GM12878 (cell line): ENCODE results near the gene ACE2. TPM values are rescaled to one million over a fixed set of nuclear protein-coding genes. Genes with fewer than 3 reads are reported as not detected.

Experiments
- ATAC-seq: fragments of 200-7000 bp; cut with Tn5 transposase; 3 replicates; pipeline ENCODE4 v1.9.1; 2020; ENCODE audit warnings: mild to moderate bottlenecking, moderate library complexity
- BruUV-seq: library from RNA; stranded (reverse); fragments of 400-500 nt; replicated peaks from 2 replicates; lab custom pipeline; 2021; lab: Mats Ljungman, UMichigan
- CTCF ChIA-PET: fragments of 300-600 bp; sonication (Branson Sonifier 250); formaldehyde crosslinking; extraction: SDS; loops from one replicate; lab custom pipeline; 2021; ENCODE audit warnings: inconsistent platforms; lab: Yijun Ruan, JAX
- POLR2A ChIA-PET: fragments of 350-600 bp; formaldehyde crosslinking; extraction: SDS; loops from one replicate; lab custom pipeline; 2021; ENCODE audit warnings: inconsistent platforms; lab: Charles Lee
- RAD21 ChIA-PET: fragments of 300-600 bp; sonication (Branson Sonifier 250); formaldehyde crosslinking; loops from one replicate; lab custom pipeline; 2023; ENCODE audit warnings: antibody characterized with exemption; ENCODE audit not compliant: unreplicated experiment; lab: Charles Lee
- SMC1A ChIA-PET: fragments of 300-600 bp; sonication (Branson Sonifier 250); formaldehyde crosslinking; loops from one replicate; lab custom pipeline; 2023; ENCODE audit not compliant: unreplicated experiment, uncharacterized antibody; lab: Charles Lee
- DNase-seq: peaks from one replicate; pipeline ENCODE4 v3.0.0-alpha.2; 2011; ENCODE audit warnings: low read depth, low spot score
- FAIRE-seq: peaks from 3 replicates; lab custom pipeline; 2011; peaks lifted over from hg19 to GRCh38; lab: Jason Lieb, UNC
- H2AFZ ChIP-seq: 2 replicates; pipeline ENCODE4 v1.6.0; 2011; ENCODE audit warnings: low read depth, low read length, control low read depth; ENCODE audit not compliant: control insufficient read depth
- H3K27ac ChIP-seq: 2 replicates; pipeline ENCODE4 v1.5.1; 2011; ENCODE audit warnings: control low read depth; ENCODE audit not compliant: control insufficient read depth, insufficient read depth
- H3K27me3 ChIP-seq, 2 experiments: replicated peaks in 1 of 2; 2 replicates each; pipeline versions ENCODE4 v1.6.0 to v1.6.1; 2011; ENCODE audit warnings: low read length in 1 of 2; ENCODE audit not compliant: control insufficient read depth in 2 of 2, insufficient read depth in 2 of 2
- H3K36me3 ChIP-seq, 2 experiments: 2 replicates each; pipeline ENCODE4 v1.5.1; 2011; ENCODE audit warnings: low read length in 1 of 2; ENCODE audit not compliant: control insufficient read depth in 2 of 2, insufficient read depth in 2 of 2
- H3K4me1 ChIP-seq: 2 replicates; pipeline ENCODE4 v1.6.1; 2011; ENCODE audit warnings: mild to moderate bottlenecking, low read length, moderate library complexity, mixed read lengths; ENCODE audit not compliant: control insufficient read depth, insufficient read depth
- H3K4me2 ChIP-seq: 2 replicates; pipeline ENCODE4 v1.6.0; 2011; ENCODE audit warnings: control low read depth; ENCODE audit not compliant: control insufficient read depth, insufficient read depth
- H3K4me3 ChIP-seq: fragments of 200-600 bp; sonication (generic); 2 replicates; pipeline ENCODE4 v1.5.1; 2016
- H3K79me2 ChIP-seq: 2 replicates; pipeline ENCODE4 v1.6.0; 2011; ENCODE audit warnings: low read length; ENCODE audit not compliant: control insufficient read depth, insufficient read depth
- H3K9ac ChIP-seq: 2 replicates; pipeline ENCODE4 v1.8.0; 2011; ENCODE audit warnings: low read length, control low read depth, mixed read lengths; ENCODE audit not compliant: control insufficient read depth, insufficient read depth
- H3K9me3 ChIP-seq: replicated peaks from 3 replicates; pipeline ENCODE4 v1.5.1; 2011; ENCODE audit warnings: mild to moderate bottlenecking, low read length; ENCODE audit not compliant: control insufficient read depth, insufficient read depth
- H4K20me1 ChIP-seq: 2 replicates; pipeline ENCODE4 v1.6.0; 2011; ENCODE audit not compliant: control insufficient read depth, insufficient read depth
- CHD4 ChIP-seq: fragments of 200-600 bp; sonication (generic); IDR thresholded peaks from 2 replicates; pipeline ENCODE4 v1.6.1; 2016; ENCODE audit warnings: mild to moderate bottlenecking
- MEF2A ChIP-seq: IDR thresholded peaks from 2 replicates; pipeline ENCODE4 v1.6.1; 2011; ENCODE audit warnings: low read depth, mild to moderate bottlenecking, low read length, moderate library complexity; ENCODE audit not compliant: insufficient read depth
- WGBS: methylation state at CpG from one replicate; pipeline ENCODE4 v1.1.6; 2016; ENCODE audit warnings: low lambda C conversion rate; ENCODE audit not compliant: insufficient replicate concordance, insufficient coverage; ENCODE audit errors: missing lambda C conversion rate; 5-methylcytosine and 5-hydroxymethylcytosine counted together
- in situ Hi-C: fragments of 300-500 bp; cut with MboI; formaldehyde crosslinking; loops from 9 replicates; pipeline ENCODE4 v1.14.3; 2018; ENCODE audit warnings: mixed read lengths
- intact Hi-C: fragments of 100-400 bp; cut with micrococcal nuclease; formaldehyde crosslinking; loops from one replicate; pipeline ENCODE4 v1.14.2; 2022; ENCODE audit not compliant: unreplicated experiment
- polyA plus RNA-seq, 11 experiments: library from polyadenylated mRNA; depleted of rRNA in 4 of 11; unstranded in 6 of 11; stranded (reverse) in 5 of 11; fragments of >200 nt; fragmentation: Nextera tagmentation in 4 of 11; fragmentation: Illumina TruSeq in 1 of 11; extraction: Ambion mirVana in 4 of 11; extraction: Trizol in 1 of 11; gene quantifications; 1 replicate in 1 of 11; 2 replicates in 10 of 11; pipeline versions ENCODE4 v1.2.1 to v1.2.3, GENCODE V29; 2011 to 2016; ENCODE audit warnings: inconsistent platforms in 2 of 11, missing spikeins in 2 of 11, low read depth in 1 of 11
- total RNA-seq, 4 experiments: library from RNA; depleted of rRNA in 3 of 4; stranded (reverse); fragments of >200 nt in 3 of 4; fragmentation: Illumina TruSeq in 1 of 4; extraction: Trizol in 1 of 4; gene quantifications; 2 replicates each; pipeline versions ENCODE4 v1.2.1 to v1.2.3, GENCODE V29; 2013 to 2021
- TF ChIP-seq, protein P1 (sequence below), 3 experiments: IDR thresholded peaks in 2 of 3; conservative IDR thresholded peaks in 1 of 3; 2 replicates each; pipeline ENCODE4 v1.5.1; 2011; ENCODE audit warnings: low read depth in 3 of 3, low read length in 3 of 3, mild to moderate bottlenecking in 3 of 3, control low read depth in 2 of 3, moderate library complexity in 2 of 3, inconsistent platforms in 1 of 3, mixed read lengths in 1 of 3; ENCODE audit not compliant: control insufficient read depth in 2 of 3, insufficient read depth in 1 of 3; ENCODE audit errors: extremely low read depth in 1 of 3
- TF ChIP-seq, protein P2 (sequence below): fragments of 450-650 bp; conservative IDR thresholded peaks from 2 replicates; pipeline ENCODE4 v1.6.1; 2017; ENCODE audit warnings: mild to moderate bottlenecking, moderate library complexity

ACE2 gene
- total and polyA plus RNA-seq, 10 of the 15 experiments (the other 5 are each of a cell fraction or from before 2014, with no cell fraction given) = 0.04 TPM; not detected in 9

DNA sequence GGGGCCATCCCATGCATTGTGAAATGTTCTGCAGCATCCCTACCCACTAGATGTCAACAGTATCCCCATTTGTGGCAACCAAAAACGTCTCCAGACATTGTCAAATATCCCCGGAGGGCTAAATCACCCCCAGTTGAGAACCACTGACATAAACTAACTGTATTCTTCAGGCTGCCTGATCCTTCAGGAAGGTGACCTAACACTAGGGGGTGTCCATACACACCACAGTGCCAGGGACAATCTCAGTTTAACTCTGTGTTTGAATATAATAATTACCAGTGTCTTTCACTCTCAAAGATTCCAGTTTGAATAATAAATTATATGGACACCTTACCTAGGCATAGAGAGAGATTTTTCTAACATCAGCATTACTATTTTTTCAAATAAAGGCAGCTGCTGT, 6.4 kb downstream of the ACE2 start:
- in situ Hi-C loops = no loop called here
- DNase-seq = no peak
- Histone ChIP-seq H3K4me1 (no peaks in the 10 kb centered on the region), H4K20me1 (no peaks in the 10 kb centered on the region), H3K4me3 (no peak overlapping the region), H3K27ac (no peak overlapping the region), H3K4me2 (no peak overlapping the region), H3K9me3 (no peaks in the 10 kb centered on the region), H3K27me3 (no peaks in the 10 kb centered on the region), H3K9ac (no peak overlapping the region), H3K36me3 (no peaks in the 10 kb centered on the region), H2AFZ (no peak overlapping the region), H3K79me2 (no peaks in the 10 kb centered on the region)
- SMC1A ChIA-PET = no interaction called here
- POLR2A ChIA-PET = no interaction called here
- RAD21 ChIA-PET = no interaction called here
- WGBS = 17% methylated on average over 2 of the region's 2 CpGs
- CTCF ChIA-PET = no interaction called here
- ATAC-seq = no peak
- FAIRE-seq = no peak
- intact Hi-C loops = no loop called here
- BruUV-seq = no TSS peak
- TF ChIP-seq, protein P1, sequence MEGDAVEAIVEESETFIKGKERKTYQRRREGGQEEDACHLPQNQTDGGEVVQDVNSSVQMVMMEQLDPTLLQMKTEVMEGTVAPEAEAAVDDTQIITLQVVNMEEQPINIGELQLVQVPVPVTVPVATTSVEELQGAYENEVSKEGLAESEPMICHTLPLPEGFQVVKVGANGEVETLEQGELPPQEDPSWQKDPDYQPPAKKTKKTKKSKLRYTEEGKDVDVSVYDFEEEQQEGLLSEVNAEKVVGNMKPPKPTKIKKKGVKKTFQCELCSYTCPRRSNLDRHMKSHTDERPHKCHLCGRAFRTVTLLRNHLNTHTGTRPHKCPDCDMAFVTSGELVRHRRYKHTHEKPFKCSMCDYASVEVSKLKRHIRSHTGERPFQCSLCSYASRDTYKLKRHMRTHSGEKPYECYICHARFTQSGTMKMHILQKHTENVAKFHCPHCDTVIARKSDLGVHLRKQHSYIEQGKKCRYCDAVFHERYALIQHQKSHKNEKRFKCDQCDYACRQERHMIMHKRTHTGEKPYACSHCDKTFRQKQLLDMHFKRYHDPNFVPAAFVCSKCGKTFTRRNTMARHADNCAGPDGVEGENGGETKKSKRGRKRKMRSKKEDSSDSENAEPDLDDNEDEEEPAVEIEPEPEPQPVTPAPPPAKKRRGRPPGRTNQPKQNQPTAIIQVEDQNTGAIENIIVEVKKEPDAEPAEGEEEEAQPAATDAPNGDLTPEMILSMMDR (IDR thresholded peaks at IDR 0.05 in 2 of 3, conservative IDR thresholded peaks at IDR 0.05 in 1 of 3; ENCODE audit: control insufficient read depth in 2 of 3, extremely low read depth in 1 of 3, insufficient read depth in 1 of 3, low read depth in 3 of 3, low read length in 3 of 3) = peak in 2 of 3 experiments; percentile 5 to 15; a peak in 1 of 6 replicates
- no peak for TF ChIP-seq MEF2A
- TF ChIP-seq, all 136 proteins: peak for 1

DNA sequence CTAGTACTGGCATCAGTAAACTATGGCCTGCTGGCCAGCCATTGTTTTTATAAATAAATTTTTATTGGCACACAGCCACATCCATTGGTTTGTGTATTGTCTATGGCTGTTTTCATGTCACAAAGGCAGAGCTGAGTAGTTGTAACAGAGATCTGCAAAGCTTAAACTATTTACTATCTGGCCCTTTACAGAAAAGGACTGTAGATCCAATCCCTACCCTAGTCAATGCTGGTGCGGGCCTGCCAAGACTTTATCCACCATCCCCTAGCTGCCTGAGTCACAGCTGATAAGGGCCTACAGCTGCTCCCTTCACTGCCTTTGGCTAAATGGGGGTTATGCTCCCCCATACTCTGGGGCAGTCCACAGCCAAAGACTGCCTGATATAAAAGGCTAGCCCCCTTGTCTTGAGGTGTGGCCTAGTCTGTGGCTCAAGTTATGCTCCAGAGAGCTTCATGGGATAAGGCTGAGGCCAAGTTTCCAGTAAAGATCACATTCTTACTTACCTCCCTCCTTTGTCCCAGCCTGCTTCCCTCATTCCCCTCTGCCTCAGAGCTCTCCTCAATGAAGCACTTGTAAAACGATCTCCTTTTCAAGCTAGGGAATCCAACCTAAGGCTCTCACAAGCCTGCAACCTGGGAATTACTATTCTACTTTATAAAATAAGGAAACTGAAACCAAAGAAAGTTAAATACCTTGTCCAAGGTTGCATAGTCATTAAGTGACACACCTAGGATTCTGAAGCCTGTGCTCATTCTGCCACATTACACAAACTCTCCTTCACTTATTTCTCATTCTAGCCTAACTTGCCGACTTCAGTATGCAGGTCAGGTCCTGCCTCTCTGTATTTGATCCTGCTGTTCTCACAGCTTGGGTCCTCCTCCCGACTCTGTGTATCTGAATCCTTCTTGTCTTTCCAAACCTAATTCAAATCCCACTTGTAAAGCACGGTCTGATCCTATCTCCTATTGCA, 20.7 kb downstream of the ACE2 start:
- Histone ChIP-seq H3K27ac (no peak overlapping the region), H2AFZ (no peak overlapping the region), H3K4me3 (no peak overlapping the region), H3K79me2 (no peaks in the 10 kb centered on the region), H3K4me2 (no peak overlapping the region), H3K36me3 (no peaks in the 10 kb centered on the region), H3K9ac (no peak overlapping the region), H4K20me1 (no peaks in the 10 kb centered on the region), H3K9me3 (no peaks in the 10 kb centered on the region), H3K4me1 (no peaks in the 10 kb centered on the region), H3K27me3 (no peaks in the 10 kb centered on the region; a peak in 2 of 4 replicates)
- DNase-seq (no peak), ATAC-seq (no peak), FAIRE-seq (no peak)
- POLR2A ChIA-PET = no interaction called here
- SMC1A ChIA-PET = no interaction called here
- TF ChIP-seq, protein P2, sequence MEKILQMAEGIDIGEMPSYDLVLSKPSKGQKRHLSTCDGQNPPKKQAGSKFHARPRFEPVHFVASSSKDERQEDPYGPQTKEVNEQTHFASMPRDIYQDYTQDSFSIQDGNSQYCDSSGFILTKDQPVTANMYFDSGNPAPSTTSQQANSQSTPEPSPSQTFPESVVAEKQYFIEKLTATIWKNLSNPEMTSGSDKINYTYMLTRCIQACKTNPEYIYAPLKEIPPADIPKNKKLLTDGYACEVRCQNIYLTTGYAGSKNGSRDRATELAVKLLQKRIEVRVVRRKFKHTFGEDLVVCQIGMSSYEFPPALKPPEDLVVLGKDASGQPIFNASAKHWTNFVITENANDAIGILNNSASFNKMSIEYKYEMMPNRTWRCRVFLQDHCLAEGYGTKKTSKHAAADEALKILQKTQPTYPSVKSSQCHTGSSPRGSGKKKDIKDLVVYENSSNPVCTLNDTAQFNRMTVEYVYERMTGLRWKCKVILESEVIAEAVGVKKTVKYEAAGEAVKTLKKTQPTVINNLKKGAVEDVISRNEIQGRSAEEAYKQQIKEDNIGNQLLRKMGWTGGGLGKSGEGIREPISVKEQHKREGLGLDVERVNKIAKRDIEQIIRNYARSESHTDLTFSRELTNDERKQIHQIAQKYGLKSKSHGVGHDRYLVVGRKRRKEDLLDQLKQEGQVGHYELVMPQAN = no peak
- TF ChIP-seq MEF2A = no peak
- no peak for TF ChIP-seq CHD4
- BruUV-seq = no TSS peak
- WGBS = 9% methylated on average over 5 of the region's 5 CpGs
- RAD21 ChIA-PET = no interaction called here
- intact Hi-C loops = no loop called here
- CTCF ChIA-PET = no interaction called here
- in situ Hi-C loops = no loop called here
